Activated CD4-positive, alpha-beta memory T cell treated with anti-CD3 and anti-CD28 coated beads, Interleukin-2, amount 10 ng/mL, durations not matched to agents 7 days and 5 days (primary cell): ENCODE measurements around the gene KAT6B. TPM values are rescaled to one million over a fixed set of nuclear protein-coding genes. Genes with fewer than 3 reads are reported as not detected.
"Not testable (repeated sequence)": the region's sequence is repeated elsewhere in the genome, so short reads cannot be mapped to it uniquely, and the experiment has no call there.

Source experiments
- CTCF ChIA-PET: fragments of 350-600 bp; sonication (Branson Sonifier 250); formaldehyde crosslinking; loops from one replicate; lab custom pipeline; 2021; ENCODE audit warnings: antibody characterized with exemption, inconsistent platforms; lab: Charles Lee
- POLR2A ChIA-PET: fragments of 350-600 bp; sonication (Branson Sonifier 250); formaldehyde crosslinking; loops from one replicate; lab custom pipeline; 2021; ENCODE audit warnings: antibody characterized with exemption; lab: Charles Lee
- DNase-seq: peaks from one replicate; pipeline ENCODE4 v3.0.0-alpha.2; 2020
- H3K27ac Mint-ChIP-seq: one replicate; pipeline ENCODE4 v1.8.0; 2021; ENCODE audit warnings: mild to moderate bottlenecking, mixed read lengths
- H3K27me3 Mint-ChIP-seq: one replicate; pipeline ENCODE4 v1.8.0; 2021; ENCODE audit warnings: mixed read lengths
- H3K36me3 Mint-ChIP-seq: one replicate; pipeline ENCODE4 v1.8.0; 2021; ENCODE audit warnings: low read depth, mixed read lengths
- H3K4me1 Mint-ChIP-seq: one replicate; pipeline ENCODE4 v1.8.0; 2021; ENCODE audit warnings: mixed read lengths
- H3K4me3 Mint-ChIP-seq: one replicate; pipeline ENCODE4 v1.8.0; 2021; ENCODE audit warnings: mild to moderate bottlenecking, mixed read lengths
- H3K9me3 Mint-ChIP-seq: one replicate; pipeline ENCODE4 v1.8.0; 2021; ENCODE audit warnings: mixed read lengths
- total RNA-seq, 2 experiments: library from RNA; stranded (reverse); gene quantifications; one replicate each; pipeline ENCODE4 v1.2.3, GENCODE V29; 2021

Gene KAT6B
- total RNA-seq, 2 experiments from 2014 or later = 20.2 to 21.8 TPM

- DNase-seq = no peak
- ChIA-PET CTCF (interaction anchor here (1.5 kb wide), 1 partner anchor 131 kb away, joined by 4 read pairs; no protein-coding TSS in a partner anchor), POLR2A (no interaction called here)
- Mint-ChIP-seq H3K4me3 (no peak overlapping the region), H3K27ac (no peak overlapping the region), H3K9me3 (no peaks in the 10 kb centered on the region), H3K36me3 (no peaks in the 10 kb centered on the region), H3K4me1 (no peaks in the 10 kb centered on the region), H3K27me3 (no peaks in the 10 kb centered on the region)
Measured at GRCh38 chr10:74888962-74889661, 62.7 kb downstream of the KAT6B start.

- POLR2A ChIA-PET = no interaction called here
- Mint-ChIP-seq H3K27me3 (no peaks in the 10 kb centered on the region), H3K36me3 (no peaks in the 10 kb centered on the region), H3K27ac (no peak overlapping the region), H3K4me3 (no peak overlapping the region), H3K9me3 (no peaks in the 10 kb centered on the region), H3K4me1 (no peaks in the 10 kb centered on the region)
- CTCF ChIA-PET = interaction anchor here (1.5 kb wide), 1 partner anchor 130 kb away, joined by 4 read pairs; no protein-coding TSS in a partner anchor
- DNase-seq = no peak
Measured at GRCh38 chr10:74889662-74889998, 63.2 kb downstream of the KAT6B start.

- Mint-ChIP-seq H3K4me1 (no peaks in the 10 kb centered on the region), H3K36me3 (no peaks in the 10 kb centered on the region), H3K4me3 (no peak overlapping the region), H3K27me3 (no peaks in the 10 kb centered on the region), H3K27ac (no peak overlapping the region), H3K9me3 (no peaks in the 10 kb centered on the region)
- POLR2A ChIA-PET = no interaction called here
- no peak for DNase-seq
- CTCF ChIA-PET = no interaction called here
Measured at GRCh38 chr10:74890460-74890859, 64.1 kb downstream of the KAT6B start.

GRCh38 chr10:74891053-74891452, 64.7 kb downstream of the KAT6B start:
- peaks cover 3% of the 10 kb centered on the region for H3K36me3 Mint-ChIP-seq
- ChIA-PET POLR2A (no interaction called here), CTCF (no interaction called here)
- H3K4me1 Mint-ChIP-seq = no peaks in the 10 kb centered on the region
- no peaks in the 10 kb centered on the region for H3K9me3 Mint-ChIP-seq
- H3K4me3 Mint-ChIP-seq = no peak overlapping the region
- DNase-seq = no peak
- H3K27me3 Mint-ChIP-seq = no peaks in the 10 kb centered on the region
- H3K27ac Mint-ChIP-seq = no peak overlapping the region

GRCh38 chr10:74892839-74893238, 66.4 kb downstream of the KAT6B start:
- H3K27me3 Mint-ChIP-seq = no peaks in the 10 kb centered on the region
- POLR2A ChIA-PET = no interaction called here
- peaks cover 12% of the 10 kb centered on the region for H3K4me1 Mint-ChIP-seq
- no peak for DNase-seq
- CTCF ChIA-PET = no interaction called here
- peaks cover 3% of the 10 kb centered on the region for H3K36me3 Mint-ChIP-seq
- H3K9me3 Mint-ChIP-seq = no peaks in the 10 kb centered on the region
- no peak overlapping the region for H3K27ac Mint-ChIP-seq
- no peak overlapping the region for H3K4me3 Mint-ChIP-seq

- DNase-seq, H3K9me3 Mint-ChIP-seq, POLR2A ChIA-PET, CTCF ChIA-PET, H3K36me3 Mint-ChIP-seq, H3K27ac Mint-ChIP-seq, H3K27me3 Mint-ChIP-seq, H3K4me3 Mint-ChIP-seq: not testable (repeated sequence)
- H3K4me1 Mint-ChIP-seq = peaks cover 17% of the 10 kb centered on the region
Measured at GRCh38 chr10:74893329-74893728, 66.9 kb downstream of the KAT6B start.

GRCh38 chr10:74896788-74897527, 70.6 kb downstream of the KAT6B start:
- H3K27me3 Mint-ChIP-seq = no peaks in the 10 kb centered on the region
- POLR2A ChIA-PET = interaction anchor here (1.1 to 1.6 kb wide), 3 partner anchors 74 to 123 kb away, joined by 3 to 10 read pairs (median 6); no protein-coding TSS in a partner anchor
- H3K4me3 Mint-ChIP-seq = no peak overlapping the region
- H3K4me1 Mint-ChIP-seq = peaks cover 41% of the 10 kb centered on the region
- CTCF ChIA-PET = interaction anchor here (1.2 to 1.4 kb wide), 2 partner anchors 12 to 124 kb away, joined by 3 read pairs; no protein-coding TSS in a partner anchor
- peaks cover 2% of the 10 kb centered on the region for H3K9me3 Mint-ChIP-seq
- H3K36me3 Mint-ChIP-seq = peaks cover 13% of the 10 kb centered on the region
- no peak for DNase-seq
- H3K27ac Mint-ChIP-seq = no peak overlapping the region

- H3K4me3 Mint-ChIP-seq = peak overlapping the region; percentile 1
- H3K36me3 Mint-ChIP-seq = peaks cover 13% of the 10 kb centered on the region
- H3K4me1 Mint-ChIP-seq = peaks cover 44% of the 10 kb centered on the region
- CTCF ChIA-PET = no interaction called here
- peak; percentile 58 for DNase-seq
- peaks cover 2% of the 10 kb centered on the region for H3K9me3 Mint-ChIP-seq
- no peaks in the 10 kb centered on the region for H3K27me3 Mint-ChIP-seq
- POLR2A ChIA-PET = interaction anchor here (0.6 to 1.6 kb wide), 8 partner anchors 69 to 312 kb away, joined by 3 to 10 read pairs (median 3); partner anchors contain the start of genes KAT6B and VDAC2
- peak overlapping the region; percentile 72 for H3K27ac Mint-ChIP-seq
Measured at GRCh38 chr10:74898201-74898976, 72.0 kb downstream of the KAT6B start.

- Mint-ChIP-seq H3K27me3 (no peaks in the 10 kb centered on the region), H3K4me3 (no peak overlapping the region), H3K27ac (peak overlapping the region; percentile 76), H3K36me3 (peaks cover 13% of the 10 kb centered on the region), H3K9me3 (peaks cover 2% of the 10 kb centered on the region), H3K4me1 (peaks cover 46% of the 10 kb centered on the region)
- ChIA-PET CTCF (no interaction called here), POLR2A (no interaction called here)
- DNase-seq = peak; percentile 57
Measured at GRCh38 chr10:74900297-74900696, 73.9 kb downstream of the KAT6B start.

GRCh38 chr10:74901301-74901700, 74.9 kb downstream of the KAT6B start:
- DNase-seq = no peak
- Mint-ChIP-seq H3K9me3 (peaks cover 2% of the 10 kb centered on the region), H3K4me3 (no peak overlapping the region), H3K27me3 (no peaks in the 10 kb centered on the region), H3K4me1 (peaks cover 46% of the 10 kb centered on the region), H3K36me3 (peaks cover 9% of the 10 kb centered on the region), H3K27ac (no peak overlapping the region)
- CTCF ChIA-PET = no interaction called here
- POLR2A ChIA-PET = no interaction called here

- no peak overlapping the region for H3K4me3 Mint-ChIP-seq
- H3K36me3 Mint-ChIP-seq = peaks cover 9% of the 10 kb centered on the region
- no peak overlapping the region for H3K27ac Mint-ChIP-seq
- POLR2A ChIA-PET = no interaction called here
- peaks cover 42% of the 10 kb centered on the region for H3K4me1 Mint-ChIP-seq
- CTCF ChIA-PET = no interaction called here
- H3K9me3 Mint-ChIP-seq = peaks cover 2% of the 10 kb centered on the region
- H3K27me3 Mint-ChIP-seq = no peaks in the 10 kb centered on the region
- DNase-seq = no peak
Measured at GRCh38 chr10:74901867-74902450, 75.6 kb downstream of the KAT6B start.

- Mint-ChIP-seq H3K27me3 (no peaks in the 10 kb centered on the region), H3K36me3 (peaks cover 9% of the 10 kb centered on the region), H3K4me3 (no peak overlapping the region), H3K27ac (no peak overlapping the region), H3K9me3 (peaks cover 2% of the 10 kb centered on the region), H3K4me1 (peaks cover 27% of the 10 kb centered on the region)
- ChIA-PET POLR2A (interaction anchor here (0.8 to 1.5 kb wide), 2 partner anchors 10 to 74 kb away, joined by 3 to 4 read pairs; no protein-coding TSS in a partner anchor), CTCF (no interaction called here)
- no peak for DNase-seq
Measured at GRCh38 chr10:74903491-74903890, 77.1 kb downstream of the KAT6B start.
